IPS-NIHi7 (cell line): ENCODE results near the gene YTHDC1.
A peak's percentile ranks its signal among the peaks of the same experiment; 100 is the strongest.
"Not testable (repeated sequence)": the region's sequence is repeated elsewhere in the genome, so short reads cannot be mapped to it uniquely, and the experiment has no call there.

ENCODE experiments used
- DNase-seq: peaks from one replicate; pipeline ENCODE4 v3.0.0; 2012; ENCODE audit warnings: mixed read lengths; ENCODE audit errors: extremely low spot score

The YTHDC1 gene

GRCh38 chr4:68288393-68288740 lies 61.5 kb downstream of the YTHDC1 start:
- no peak for DNase-seq

GRCh38 chr4:68287704-68288392 lies 62.0 kb downstream of the YTHDC1 start:
- no peak for DNase-seq

GRCh38 chr4:68283714-68284113 lies 66.2 kb downstream of the YTHDC1 start:
- DNase-seq, result no peak

- DNase-seq, result no peak
These were observed 66.8 kb downstream of the YTHDC1 start for GRCh38 chr4:68283095-68283494.

- not testable (repeated sequence) for DNase-seq
These were observed 67.8 kb downstream of the YTHDC1 start for GRCh38 chr4:68281796-68282740.

GRCh38 chr4:68278029-68278428 lies 71.9 kb downstream of the YTHDC1 start:
- no peak for DNase-seq

GRCh38 chr4:68277627-68278026 lies 72.3 kb downstream of the YTHDC1 start:
- no peak for DNase-seq

- peak; percentile 22 for DNase-seq
These were observed 77.0 kb downstream of the YTHDC1 start for GRCh38 chr4:68272860-68273259.

- DNase-seq, result peak; percentile 25
These were observed 77.5 kb downstream of the YTHDC1 start for GRCh38 chr4:68272380-68272779.

GRCh38 chr4:68271851-68272357 lies 78.0 kb downstream of the YTHDC1 start:
- peak; percentile 46 for DNase-seq

GRCh38 chr4:68267433-68267944 lies 82.4 kb downstream of the YTHDC1 start:
- no peak for DNase-seq

- DNase-seq, result no peak
These were observed 84.9 kb downstream of the YTHDC1 start for GRCh38 chr4:68264875-68265565.
